NOMO-1 treated with DMSO at 0.1 percent for 48 hours (cell line): ENCODE results near the gene CORO1C.

Experiments used
- DNase-seq: peaks from one replicate; lab custom pipeline; 2025; ENCODE audit not compliant: unreplicated experiment; lab: John Stamatoyannopoulos, UW

The CORO1C gene

DNA sequence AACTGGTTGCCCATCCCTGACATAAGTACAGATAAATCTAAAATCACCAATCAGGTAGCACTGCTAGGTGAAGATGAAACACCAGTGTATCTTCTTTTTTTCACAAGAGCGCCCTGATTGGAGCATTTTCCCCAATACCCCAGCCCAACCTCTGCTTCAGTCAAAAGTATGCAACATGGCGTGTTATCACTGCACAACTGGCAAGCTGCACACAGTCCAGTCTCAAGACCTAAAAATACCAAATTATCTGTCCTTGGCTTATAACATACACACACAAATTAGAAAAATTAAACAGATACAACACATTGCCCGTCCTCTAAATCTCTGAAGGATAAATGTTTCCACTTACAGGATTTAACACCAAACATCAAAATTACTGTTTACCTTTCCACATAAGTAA is 77.4 kb downstream of the CORO1C start:
- no peak for DNase-seq

DNA sequence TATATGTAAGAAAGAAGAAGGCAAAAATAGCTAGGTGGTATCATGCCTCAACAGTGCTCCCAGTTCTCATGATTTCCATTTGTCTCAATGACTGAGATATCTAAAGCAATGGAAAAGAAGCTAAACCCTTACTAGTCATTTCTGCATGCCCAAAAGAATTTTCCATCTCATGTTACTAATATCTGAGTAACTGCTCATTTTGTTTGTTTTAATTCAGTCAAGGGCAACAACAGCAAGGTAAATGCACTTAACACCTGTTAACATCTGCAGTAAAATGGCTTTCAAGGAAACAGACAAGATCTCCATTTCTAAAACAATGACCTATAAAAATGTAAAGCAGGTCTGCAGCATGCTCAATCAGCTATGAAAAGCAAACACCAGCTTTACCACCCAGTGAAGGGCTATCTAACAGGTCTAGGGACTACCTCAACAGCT is 78.2 kb downstream of the CORO1C start:
- DNase-seq, result no peak

GRCh38 chr12:108650083-108650482 is 81.2 kb downstream of the CORO1C start:
- no peak for DNase-seq

GRCh38 chr12:108649669-108650068 is 81.6 kb downstream of the CORO1C start:
- no peak for DNase-seq

GRCh38 chr12:108649126-108649525 is 82.2 kb downstream of the CORO1C start:
- no peak for DNase-seq

DNA sequence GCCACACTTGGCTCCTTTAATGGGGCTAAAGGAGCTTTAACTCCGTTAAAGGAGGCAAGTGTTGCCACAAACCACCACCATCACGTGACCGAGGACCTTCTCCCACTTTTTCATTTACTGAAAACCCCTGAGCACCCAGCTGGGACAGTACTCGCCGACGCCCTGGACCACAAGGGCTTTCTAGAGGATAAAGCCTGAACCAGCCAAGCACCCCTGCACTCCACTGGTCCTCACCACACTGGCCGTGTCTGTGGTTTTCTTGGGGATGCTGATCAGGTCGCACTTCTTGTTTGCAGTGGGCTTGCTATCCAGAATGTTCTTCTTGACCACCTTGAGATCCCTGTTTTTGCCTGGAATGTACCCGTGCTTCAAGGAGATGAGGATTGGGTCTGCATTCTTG is 82.9 kb downstream of the CORO1C start:
- no peak for DNase-seq

- DNase-seq, result no peak
Measured at GRCh38 chr12:108647585-108648287, 83.6 kb downstream of the CORO1C start.

- DNase-seq, result no peak
Measured at GRCh38 chr12:108646600-108647579, 84.4 kb downstream of the CORO1C start.

GRCh38 chr12:108645686-108646599 is 85.4 kb downstream of the CORO1C start:
- no peak for DNase-seq

- no peak for DNase-seq
Measured at GRCh38 chr12:108644811-108645120, 86.6 kb downstream of the CORO1C start.

DNA sequence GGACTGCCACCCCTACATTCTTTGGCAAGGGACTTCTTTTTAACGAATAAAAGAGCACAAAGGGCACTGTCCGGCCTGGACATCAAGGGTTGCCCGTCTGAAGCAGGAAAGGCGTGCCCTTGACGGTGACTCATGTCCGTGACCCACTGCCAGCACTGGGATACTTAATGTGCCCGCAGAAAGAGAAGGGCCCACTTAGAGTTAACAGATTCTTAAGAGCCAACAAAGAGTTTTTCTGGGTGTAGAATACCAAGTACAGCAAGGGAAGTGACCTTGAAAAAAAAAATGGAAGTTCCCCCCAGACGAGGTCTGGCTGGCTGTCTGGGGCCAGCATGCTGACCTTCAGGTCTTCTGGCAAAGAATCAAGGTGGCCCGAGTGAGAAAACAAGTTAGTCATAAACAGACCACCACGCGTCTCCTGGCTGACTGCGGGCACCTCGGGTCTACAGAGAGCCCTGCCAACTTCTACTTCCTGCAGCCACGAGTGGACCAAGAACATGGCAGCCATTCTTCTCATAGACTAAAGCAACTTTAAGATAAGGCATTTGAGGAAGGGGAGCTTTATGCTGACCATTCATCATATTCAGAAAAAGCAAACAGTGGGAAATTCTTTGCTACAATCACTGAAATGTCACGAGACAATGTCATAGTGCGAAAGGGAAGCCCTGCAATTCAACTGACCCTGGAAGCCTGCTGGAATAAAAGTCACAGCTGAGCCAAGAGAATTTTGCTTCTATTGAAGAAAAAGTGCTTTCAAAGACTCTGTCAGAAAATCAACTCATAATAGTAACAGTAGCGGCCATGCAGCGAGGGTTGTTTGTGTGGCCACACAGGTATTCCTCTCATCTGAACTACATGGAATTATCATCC is 87.1 kb downstream of the CORO1C start:
- no peak for DNase-seq

DNA sequence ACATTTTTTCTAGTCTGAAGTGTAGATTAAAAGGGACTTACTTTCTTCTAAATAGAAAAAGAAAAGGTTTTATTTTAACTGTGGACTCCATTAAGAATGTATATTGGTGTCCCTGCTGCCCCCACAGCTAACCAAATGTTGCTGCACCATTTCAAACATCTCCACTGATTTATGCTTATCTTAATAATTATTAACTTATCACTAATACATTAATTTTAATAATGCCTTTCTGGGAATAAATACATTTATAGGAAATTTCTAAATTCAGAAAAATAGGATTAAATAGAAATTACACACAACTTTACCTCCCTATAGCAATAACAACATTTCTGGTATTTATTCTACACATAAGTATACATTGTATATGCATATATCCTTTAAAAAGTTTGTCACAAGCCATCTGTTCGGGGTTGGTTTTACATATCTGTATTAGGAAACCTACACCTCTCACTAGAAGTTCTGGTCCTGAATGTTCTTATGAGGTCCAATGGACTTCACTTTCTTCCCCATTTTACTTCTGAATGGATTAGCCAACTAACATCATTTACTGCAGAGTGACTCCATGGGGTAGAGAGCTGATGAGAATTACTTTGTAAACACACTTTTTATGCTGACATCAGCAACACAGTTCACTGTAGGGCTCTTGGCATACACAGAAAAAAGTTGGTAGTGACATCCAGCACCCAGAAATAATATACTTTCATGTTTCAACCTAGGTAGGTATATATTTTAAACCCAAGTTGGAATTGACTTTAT is 88.2 kb downstream of the CORO1C start:
- no peak for DNase-seq

- DNase-seq, result no peak
Measured at GRCh38 chr12:108642269-108642870, 88.9 kb downstream of the CORO1C start.

- no peak for DNase-seq
Measured at GRCh38 chr12:108641446-108642268, 89.7 kb downstream of the CORO1C start.

DNA sequence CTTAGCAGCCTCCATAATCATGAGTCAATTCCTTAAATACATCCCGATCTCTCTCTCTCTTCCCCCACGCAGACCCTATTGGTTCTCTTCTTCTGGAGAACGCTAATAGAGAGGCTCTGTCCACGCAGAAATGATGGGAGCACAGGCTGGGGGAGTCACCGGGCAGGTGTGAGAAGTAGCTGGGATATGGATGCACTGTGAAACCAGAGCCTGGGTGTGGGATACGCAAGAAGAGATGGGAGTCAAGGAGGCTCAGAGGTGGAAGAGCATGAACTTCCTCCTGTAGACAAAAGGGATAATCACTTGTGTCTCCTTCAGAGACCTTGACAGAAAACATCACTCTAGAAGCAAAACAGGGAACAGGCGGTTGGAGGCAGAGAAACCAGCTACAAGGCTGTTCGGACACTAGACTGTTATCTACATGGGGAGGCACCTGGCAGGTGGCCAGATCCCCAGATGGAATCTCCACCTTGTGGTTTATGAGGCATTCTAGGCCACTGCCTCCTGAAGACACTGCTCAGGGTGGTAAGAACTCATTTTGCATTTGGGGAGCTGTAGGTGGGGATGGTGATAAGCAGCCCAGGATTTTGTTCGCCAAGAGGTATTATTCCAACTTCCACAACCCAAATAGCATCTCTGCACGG is 90.4 kb downstream of the CORO1C start:
- DNase-seq, result no peak

- DNase-seq, result no peak
Measured at GRCh38 chr12:108638997-108639822, 92.1 kb downstream of the CORO1C start.
